IgD-negative memory B cell (primary cell): ENCODE data around the gene PML. TPM values are rescaled to one million over a fixed set of nuclear protein-coding genes. Genes with fewer than 3 reads are reported as not detected.
A peak's percentile ranks its signal among the peaks of the same experiment; 100 is the strongest.

Experiments
- H3K27ac Mint-ChIP-seq, 3 donors: one replicate each; pipeline ENCODE4 v1.8.0; 2020 to 2022; ENCODE audit warnings: mild to moderate bottlenecking in 3 of 3, mixed read lengths in 3 of 3, moderate library complexity in 1 of 3
- H3K27me3 Mint-ChIP-seq: one replicate; pipeline ENCODE4 v1.8.0; 2021; ENCODE audit warnings: mixed read lengths
- H3K36me3 Mint-ChIP-seq: one replicate; pipeline ENCODE4 v1.8.0; 2020; ENCODE audit warnings: mild to moderate bottlenecking, mixed read lengths
- H3K4me1 Mint-ChIP-seq, 3 donors: one replicate each; pipeline ENCODE4 v1.8.0; 2020 to 2022; ENCODE audit warnings: mixed read lengths in 3 of 3, mild to moderate bottlenecking in 1 of 3
- H3K4me3 Mint-ChIP-seq, 4 donors: one replicate each; pipeline ENCODE4 v1.8.0; 2020 to 2022; ENCODE audit warnings: mild to moderate bottlenecking in 4 of 4, mixed read lengths in 4 of 4, moderate library complexity in 3 of 4
- H3K9me3 Mint-ChIP-seq, 3 donors: one replicate each; pipeline ENCODE4 v1.8.0; 2020 to 2021; ENCODE audit warnings: mixed read lengths in 3 of 3, mild to moderate bottlenecking in 1 of 3
- polyA plus RNA-seq: library from polyadenylated mRNA; unstranded; fragments of 300-500 nt; fragmentation: Illumina TruSeq; gene quantifications from one replicate; pipeline ENCODE4 v1.2.3, GENCODE V29; 2021

The PML gene
- polyA plus RNA-seq, 1 donor from 2014 or later, result 43.4 TPM

DNA sequence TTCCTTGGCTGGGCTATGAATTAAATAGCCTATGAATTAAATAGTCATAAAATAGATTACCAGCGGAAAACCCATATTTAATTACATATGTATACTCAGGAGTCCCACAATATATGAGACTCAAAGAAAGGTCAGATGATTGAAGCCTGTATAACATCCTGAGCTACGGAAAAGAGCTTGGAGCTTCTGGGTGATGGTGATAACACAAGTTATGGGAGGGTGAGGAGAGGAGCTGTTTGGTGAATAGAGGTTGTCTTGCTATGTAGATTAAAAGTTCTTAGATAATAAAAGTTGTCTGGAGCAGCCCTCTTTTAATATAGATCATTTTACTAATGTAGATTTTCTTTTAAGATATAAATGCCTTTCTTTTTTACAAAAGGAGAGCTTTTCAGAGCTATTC is 1.8 kb downstream of the PML start:
- Mint-ChIP-seq H3K27me3 (no peaks in the 10 kb centered on the region), H3K36me3 (peaks cover 2% of the 10 kb centered on the region), H3K27ac (peak overlapping the region in 2 of 3 donors; percentile 93)

DNA sequence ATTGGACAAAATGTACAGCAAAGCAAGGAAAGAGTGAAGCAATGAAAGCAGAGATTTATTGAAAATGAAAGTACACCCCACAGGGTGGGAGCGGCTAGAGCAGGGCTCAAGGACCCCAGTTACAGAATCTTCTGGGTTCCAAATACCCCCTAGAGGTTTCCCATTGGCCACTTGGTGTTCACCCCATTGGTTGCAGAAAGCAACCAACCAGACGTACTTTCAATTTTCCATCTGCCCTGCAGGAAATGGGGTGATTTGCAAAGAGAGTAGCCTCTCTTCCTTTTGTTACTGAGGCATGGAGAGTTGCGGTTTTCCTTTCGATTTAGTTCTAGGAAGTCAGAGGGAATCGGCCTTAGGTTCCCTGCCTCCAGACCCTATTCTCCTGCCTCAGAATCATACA is 2.4 kb downstream of the PML start:
- Mint-ChIP-seq H3K4me3 (peak overlapping the region; percentile 71 to 99 (median 96)), H3K27me3 (no peaks in the 10 kb centered on the region), H3K9me3 (no peaks in the 10 kb centered on the region), H3K36me3 (peaks cover 2% of the 10 kb centered on the region), H3K4me1 (peaks cover 39 to 46% (median 43%) of the 10 kb centered on the region in 3 donors), H3K27ac (peak overlapping the region in 2 of 3 donors; percentile 93)

More for the DNA sequence above, 1.8 kb downstream of the PML start:
- Mint-ChIP-seq H3K4me3 (peak overlapping the region; percentile 94 to 99 (median 96)), H3K4me1 (peaks cover 39 to 50% (median 43%) of the 10 kb centered on the region in 3 donors), H3K9me3 (no peaks in the 10 kb centered on the region)

DNA sequence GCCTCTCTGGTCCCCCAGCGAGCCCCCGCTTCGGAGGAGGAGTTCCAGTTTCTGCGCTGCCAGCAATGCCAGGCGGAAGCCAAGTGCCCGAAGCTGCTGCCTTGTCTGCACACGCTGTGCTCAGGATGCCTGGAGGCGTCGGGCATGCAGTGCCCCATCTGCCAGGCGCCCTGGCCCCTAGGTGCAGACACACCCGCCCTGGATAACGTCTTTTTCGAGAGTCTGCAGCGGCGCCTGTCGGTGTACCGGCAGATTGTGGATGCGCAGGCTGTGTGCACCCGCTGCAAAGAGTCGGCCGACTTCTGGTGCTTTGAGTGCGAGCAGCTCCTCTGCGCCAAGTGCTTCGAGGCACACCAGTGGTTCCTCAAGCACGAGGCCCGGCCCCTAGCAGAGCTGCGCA is 3.5 kb downstream of the PML start:
- H3K27ac Mint-ChIP-seq, result peak overlapping the region in 1 of 3 donors; percentile 16
- H3K27me3 Mint-ChIP-seq, result no peaks in the 10 kb centered on the region
- peak overlapping the region in 2 of 4 donors; percentile 33 to 99 for H3K4me3 Mint-ChIP-seq
- peaks cover 2% of the 10 kb centered on the region for H3K36me3 Mint-ChIP-seq
- H3K9me3 Mint-ChIP-seq, result no peaks in the 10 kb centered on the region
- H3K4me1 Mint-ChIP-seq, result peaks cover 38 to 41% (median 39%) of the 10 kb centered on the region in 3 donors

DNA sequence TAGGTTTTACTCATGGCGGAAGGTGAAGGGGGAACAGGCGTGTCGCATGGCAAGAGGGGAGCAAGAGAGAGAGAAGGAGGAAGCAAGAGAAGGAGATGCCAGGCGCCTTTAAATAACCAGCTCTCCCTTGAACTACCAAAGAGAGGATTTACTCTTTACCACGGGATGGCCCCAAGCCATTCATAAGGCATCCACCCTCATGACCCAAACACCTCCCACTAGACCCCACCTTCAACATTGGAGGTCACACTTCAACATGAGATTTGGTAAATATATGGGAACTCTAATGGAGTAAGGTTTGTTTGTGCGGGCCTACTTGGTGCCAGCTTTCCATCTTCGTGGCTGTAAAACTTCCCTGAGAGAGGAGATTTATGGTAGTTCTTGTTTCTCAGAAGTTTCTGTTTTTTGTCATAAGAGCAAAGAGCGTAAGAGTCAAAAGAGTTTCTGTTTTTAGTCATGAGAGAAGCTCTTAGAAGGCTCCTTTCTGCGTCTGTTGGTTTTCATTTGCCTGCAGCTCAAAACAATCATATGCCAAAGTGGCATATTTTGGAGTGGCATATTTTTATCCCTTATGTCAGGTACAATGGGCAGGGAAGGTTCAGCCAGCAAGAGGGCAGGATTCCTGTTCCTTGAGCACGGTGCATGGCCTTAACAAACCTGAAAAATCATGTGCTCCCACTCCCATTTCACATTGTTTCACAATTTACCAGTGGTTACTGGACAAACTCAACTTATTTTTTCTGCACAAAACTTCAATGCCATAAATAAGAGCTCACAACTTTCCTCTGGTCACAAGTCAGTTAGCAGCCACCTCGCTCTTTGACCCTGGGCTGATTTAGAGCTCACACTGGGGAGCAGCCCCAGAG is 12.5 kb downstream of the PML start:
- Mint-ChIP-seq H3K9me3 (no peaks in the 10 kb centered on the region), H3K36me3 (peaks cover 20% of the 10 kb centered on the region), H3K4me3 (peak overlapping the region; percentile 4 to 86 (median 69))

DNA sequence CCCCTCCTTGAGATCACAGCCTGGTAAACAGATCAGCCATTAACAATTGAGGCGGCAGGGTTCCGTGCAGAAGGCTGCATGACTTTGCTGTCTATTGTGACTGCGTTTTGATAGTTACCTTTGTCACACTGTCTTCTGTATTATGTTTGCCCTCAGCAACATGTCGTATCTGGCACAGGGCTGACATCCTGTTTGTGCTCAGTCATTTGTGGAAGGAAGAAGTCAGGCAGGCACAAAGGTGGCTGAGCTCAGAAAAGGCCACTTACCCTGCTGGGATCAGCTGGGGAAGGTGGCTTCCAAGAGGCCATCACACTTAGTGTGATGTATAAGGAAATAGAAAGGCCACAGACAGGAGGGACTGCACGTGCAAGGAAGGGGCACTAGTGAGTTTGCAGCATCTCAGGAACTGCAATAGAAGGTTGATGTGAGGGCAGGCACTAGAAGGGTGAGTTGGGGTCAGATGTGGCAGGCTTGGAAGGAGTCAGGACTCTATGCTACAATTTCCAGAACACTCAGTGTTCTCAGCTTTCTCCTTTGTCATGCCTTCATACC is 13.4 kb downstream of the PML start:
- H3K4me1 Mint-ChIP-seq, result peaks cover 19 to 45% (median 39%) of the 10 kb centered on the region in 3 donors

More for the DNA sequence above, 12.5 kb downstream of the PML start:
- peak overlapping the region; percentile 3 to 93 (median 51) for H3K27ac Mint-ChIP-seq
- no peaks in the 10 kb centered on the region for H3K27me3 Mint-ChIP-seq
- H3K4me1 Mint-ChIP-seq, result peaks cover 19 to 43% (median 39%) of the 10 kb centered on the region in 3 donors

DNA sequence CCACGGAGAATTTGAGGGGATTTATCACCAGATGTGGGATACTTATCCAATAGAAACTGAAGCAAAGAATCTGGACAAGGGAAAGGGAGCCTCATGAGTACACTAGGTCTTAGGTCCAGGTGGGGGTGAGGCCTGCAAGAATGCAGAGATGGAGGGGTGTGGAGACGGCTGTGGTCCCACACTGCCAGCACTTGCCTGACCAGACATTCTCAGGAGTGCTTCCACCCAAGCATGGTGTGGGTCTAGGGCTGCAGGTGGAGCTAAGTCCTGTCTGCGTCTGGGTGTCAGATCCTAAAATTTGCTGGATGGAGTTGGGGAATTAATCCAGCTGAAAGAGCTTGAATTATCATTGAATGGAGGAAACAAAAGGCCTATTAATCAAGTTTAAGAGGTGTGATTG is 14.4 kb downstream of the PML start:
- H3K4me3 Mint-ChIP-seq, result peak overlapping the region in 1 of 4 donors; percentile 60
- peaks cover 21 to 43% (median 32%) of the 10 kb centered on the region in 3 donors for H3K4me1 Mint-ChIP-seq
- H3K27me3 Mint-ChIP-seq, result no peaks in the 10 kb centered on the region
- H3K36me3 Mint-ChIP-seq, result peaks cover 15% of the 10 kb centered on the region
- no peaks in the 10 kb centered on the region for H3K9me3 Mint-ChIP-seq
- peak overlapping the region in 1 of 3 donors; percentile 76 for H3K27ac Mint-ChIP-seq

More for the DNA sequence above, 13.4 kb downstream of the PML start:
- Mint-ChIP-seq H3K36me3 (peaks cover 20% of the 10 kb centered on the region), H3K9me3 (no peaks in the 10 kb centered on the region), H3K4me3 (peak overlapping the region; percentile 0 to 86 (median 69)), H3K27ac (peak overlapping the region; percentile 3 to 93 (median 76)), H3K27me3 (no peaks in the 10 kb centered on the region)

DNA sequence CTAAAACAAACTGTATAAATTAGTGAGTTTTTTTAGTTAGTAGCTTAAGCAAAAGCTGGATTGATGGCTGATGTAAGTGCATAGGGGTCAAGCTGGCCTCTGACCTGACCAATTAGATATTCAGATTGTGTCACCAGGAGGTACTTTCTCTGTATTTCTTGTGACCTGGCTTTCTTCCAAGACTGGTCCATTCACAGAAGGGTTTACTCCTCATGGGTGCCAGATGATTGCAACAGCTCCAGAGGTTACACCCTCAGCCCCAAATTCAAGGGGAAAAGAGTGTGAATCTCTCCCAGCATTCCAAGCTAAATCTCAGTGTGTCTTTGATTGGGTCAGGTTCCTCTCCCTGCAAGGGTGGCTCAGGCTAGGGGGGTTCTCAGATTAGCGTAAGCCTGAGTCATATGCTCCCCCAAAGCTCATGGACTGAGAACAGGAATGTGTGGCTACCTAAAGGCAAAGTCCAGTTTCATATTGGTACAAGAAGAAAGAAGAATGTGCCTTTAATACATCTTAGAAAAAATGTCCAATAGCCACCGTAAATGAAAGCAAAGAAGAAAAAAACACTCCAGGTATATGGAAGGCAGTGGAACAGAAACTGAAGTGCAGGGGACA is 16.5 kb downstream of the PML start:
- Mint-ChIP-seq H3K9me3 (no peaks in the 10 kb centered on the region), H3K4me3 (peak overlapping the region in 2 of 4 donors; percentile 23 to 24), H3K36me3 (peaks cover 11% of the 10 kb centered on the region), H3K27ac (peak overlapping the region in 1 of 3 donors; percentile 59), H3K27me3 (no peaks in the 10 kb centered on the region), H3K4me1 (peaks cover 25 to 42% (median 33%) of the 10 kb centered on the region in 3 donors)

DNA sequence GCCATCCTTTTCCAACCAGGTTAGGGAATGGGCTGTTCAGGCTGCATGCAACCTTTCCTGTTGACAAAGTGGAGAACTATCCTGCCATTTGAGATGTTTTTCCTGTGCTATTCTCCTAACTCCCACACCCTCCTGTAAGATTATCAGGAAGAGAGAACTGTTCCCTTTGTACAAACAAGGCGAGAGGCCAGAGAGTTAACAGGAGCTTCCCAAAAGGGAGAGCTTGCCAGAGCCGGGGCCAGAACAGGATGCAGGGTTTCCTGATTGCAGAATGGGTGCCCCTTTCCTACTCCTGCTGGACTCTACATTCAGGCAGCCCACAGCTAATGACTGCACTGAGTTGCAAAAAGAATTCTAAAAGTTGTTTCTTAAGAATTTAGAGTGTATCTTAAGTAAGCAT is 17.1 kb downstream of the PML start:
- Mint-ChIP-seq H3K27ac (no peak overlapping the region), H3K4me1 (peaks cover 21 to 38% (median 28%) of the 10 kb centered on the region in 3 donors), H3K27me3 (no peaks in the 10 kb centered on the region), H3K4me3 (no peak overlapping the region), H3K36me3 (peaks cover 7% of the 10 kb centered on the region), H3K9me3 (no peaks in the 10 kb centered on the region)

DNA sequence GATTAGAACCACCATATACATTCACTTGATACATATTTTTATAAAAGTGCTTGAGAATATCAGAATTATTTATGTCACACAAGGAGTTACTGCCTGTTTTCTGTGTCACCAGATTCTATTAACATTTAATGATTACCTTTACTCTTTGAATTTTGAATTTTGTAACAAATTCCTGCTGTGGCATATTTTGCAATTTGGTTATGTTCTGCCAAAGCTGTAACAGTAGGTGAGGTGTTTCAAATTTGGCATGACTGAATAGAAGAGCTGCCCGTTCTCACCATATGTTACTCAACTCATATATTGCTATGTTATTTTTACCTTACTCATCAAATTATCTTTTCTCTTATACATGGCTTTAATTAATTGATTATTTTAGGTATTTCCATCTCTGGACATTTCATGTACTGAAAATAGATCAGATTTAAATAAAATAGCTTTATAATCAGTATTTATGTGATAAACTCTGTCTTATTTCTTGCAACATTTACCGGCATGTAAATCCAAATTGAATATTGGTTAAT is 18.9 kb downstream of the PML start:
- peaks cover 1% of the 10 kb centered on the region for H3K36me3 Mint-ChIP-seq

DNA sequence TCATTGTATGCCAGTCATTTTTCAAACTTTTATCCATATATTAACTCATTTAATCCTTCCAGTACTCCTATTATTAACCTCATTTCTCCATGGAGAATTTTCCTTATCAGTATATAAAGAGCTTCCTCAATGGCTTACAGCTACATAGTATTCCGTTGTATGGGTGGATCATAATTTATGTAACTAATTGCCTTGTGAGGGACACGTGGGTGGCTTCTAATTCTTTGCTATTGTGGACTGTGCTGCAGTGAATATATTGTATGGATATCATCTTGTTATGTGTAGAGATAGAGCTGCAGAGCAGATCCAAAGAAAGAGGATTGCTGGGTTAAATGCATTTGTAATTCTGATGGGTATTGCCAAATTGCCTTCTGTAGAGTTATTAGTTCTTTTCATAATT is 25.2 kb downstream of the PML start:
- no peaks in the 10 kb centered on the region for H3K9me3 Mint-ChIP-seq
- peaks cover 1 to 13% (median 6%) of the 10 kb centered on the region in 3 donors for H3K4me1 Mint-ChIP-seq
- no peak overlapping the region for H3K4me3 Mint-ChIP-seq
- no peaks in the 10 kb centered on the region for H3K36me3 Mint-ChIP-seq
- H3K27ac Mint-ChIP-seq, result no peak overlapping the region
- H3K27me3 Mint-ChIP-seq, result no peaks in the 10 kb centered on the region

More for the DNA sequence above, 18.9 kb downstream of the PML start:
- no peaks in the 10 kb centered on the region for H3K9me3 Mint-ChIP-seq
- peaks cover 5 to 22% (median 14%) of the 10 kb centered on the region in 3 donors for H3K4me1 Mint-ChIP-seq
- no peak overlapping the region for H3K4me3 Mint-ChIP-seq
- H3K27me3 Mint-ChIP-seq, result no peaks in the 10 kb centered on the region
- H3K27ac Mint-ChIP-seq, result no peak overlapping the region

DNA sequence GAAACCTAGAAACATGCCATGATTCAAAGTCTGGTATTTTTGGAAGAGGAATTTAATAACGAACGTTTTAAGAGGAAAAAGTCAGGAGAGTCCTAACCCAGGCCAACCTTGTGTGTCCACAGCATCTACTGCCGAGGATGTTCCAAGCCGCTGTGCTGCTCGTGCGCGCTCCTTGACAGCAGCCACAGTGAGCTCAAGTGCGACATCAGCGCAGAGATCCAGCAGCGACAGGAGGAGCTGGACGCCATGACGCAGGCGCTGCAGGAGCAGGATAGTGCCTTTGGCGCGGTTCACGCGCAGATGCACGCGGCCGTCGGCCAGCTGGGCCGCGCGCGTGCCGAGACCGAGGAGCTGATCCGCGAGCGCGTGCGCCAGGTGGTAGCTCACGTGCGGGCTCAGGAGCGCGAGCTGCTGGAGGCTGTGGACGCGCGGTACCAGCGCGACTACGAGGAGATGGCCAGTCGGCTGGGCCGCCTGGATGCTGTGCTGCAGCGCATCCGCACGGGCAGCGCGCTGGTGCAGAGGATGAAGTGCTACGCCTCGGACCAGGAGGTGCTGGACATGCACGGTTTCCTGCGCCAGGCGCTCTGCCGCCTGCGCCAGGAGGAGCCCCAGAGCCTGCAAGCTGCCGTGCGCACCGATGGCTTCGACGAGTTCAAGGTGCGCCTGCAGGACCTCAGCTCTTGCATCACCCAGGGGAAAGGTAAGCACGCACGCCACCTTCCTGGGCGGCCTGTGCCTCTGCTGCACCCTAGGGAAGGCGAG is 28.4 kb downstream of the PML start:
- Mint-ChIP-seq H3K27me3 (no peaks in the 10 kb centered on the region), H3K4me3 (no peak overlapping the region), H3K9me3 (no peaks in the 10 kb centered on the region), H3K4me1 (peaks cover 2 to 3% (median 3%) of the 10 kb centered on the region in 3 donors), H3K36me3 (peaks cover 3% of the 10 kb centered on the region), H3K27ac (no peak overlapping the region)

DNA sequence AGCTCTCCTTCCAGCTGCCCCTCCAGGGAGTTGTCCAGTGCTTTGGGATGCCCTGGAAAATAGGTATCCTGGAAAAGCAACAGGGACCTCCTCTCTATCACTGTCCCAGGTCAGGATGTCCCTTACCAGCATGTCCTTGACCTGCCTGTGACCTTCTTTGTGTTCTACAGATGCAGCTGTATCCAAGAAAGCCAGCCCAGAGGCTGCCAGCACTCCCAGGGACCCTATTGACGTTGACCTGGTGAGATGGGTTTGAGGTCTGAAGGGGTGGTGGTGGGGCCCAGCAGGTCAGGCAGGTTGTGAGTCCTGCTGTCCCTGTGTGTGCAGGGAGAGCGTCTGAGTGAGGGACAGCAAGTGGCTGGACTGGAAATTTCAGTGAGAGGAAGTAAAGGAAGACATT is 30.2 kb downstream of the PML start:
- H3K9me3 Mint-ChIP-seq, result no peaks in the 10 kb centered on the region
- no peak overlapping the region for H3K4me3 Mint-ChIP-seq
- H3K27me3 Mint-ChIP-seq, result no peaks in the 10 kb centered on the region
- peaks cover 2 to 3% (median 2%) of the 10 kb centered on the region in 3 donors for H3K4me1 Mint-ChIP-seq
- H3K36me3 Mint-ChIP-seq, result peaks cover 3% of the 10 kb centered on the region
- no peak overlapping the region for H3K27ac Mint-ChIP-seq

DNA sequence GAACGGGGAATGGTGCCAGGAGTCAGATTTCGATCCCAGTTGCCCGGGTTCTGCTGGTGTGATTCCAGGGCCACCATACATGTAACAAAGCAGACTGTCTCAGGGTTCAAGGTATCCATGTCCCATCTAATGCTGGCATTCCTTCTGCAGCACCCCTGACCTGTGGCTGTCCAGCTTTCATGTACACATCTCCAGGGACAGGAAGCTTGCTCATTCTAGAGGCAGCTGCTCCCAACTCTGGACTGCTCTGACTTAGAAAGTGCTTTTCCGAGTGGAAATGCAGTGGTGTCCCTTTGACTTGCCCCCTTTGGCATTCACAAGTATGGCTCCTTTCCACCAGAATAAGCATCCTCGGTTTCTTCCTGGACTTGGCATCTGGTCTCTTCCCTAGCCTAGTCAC is 30.9 kb downstream of the PML start:
- no peak overlapping the region for H3K27ac Mint-ChIP-seq
- no peaks in the 10 kb centered on the region for H3K9me3 Mint-ChIP-seq
- peaks cover 0 to 3% (median 2%) of the 10 kb centered on the region in 3 donors for H3K4me1 Mint-ChIP-seq
- no peak overlapping the region for H3K4me3 Mint-ChIP-seq
- peaks cover 3% of the 10 kb centered on the region for H3K36me3 Mint-ChIP-seq
- H3K27me3 Mint-ChIP-seq, result no peaks in the 10 kb centered on the region

DNA sequence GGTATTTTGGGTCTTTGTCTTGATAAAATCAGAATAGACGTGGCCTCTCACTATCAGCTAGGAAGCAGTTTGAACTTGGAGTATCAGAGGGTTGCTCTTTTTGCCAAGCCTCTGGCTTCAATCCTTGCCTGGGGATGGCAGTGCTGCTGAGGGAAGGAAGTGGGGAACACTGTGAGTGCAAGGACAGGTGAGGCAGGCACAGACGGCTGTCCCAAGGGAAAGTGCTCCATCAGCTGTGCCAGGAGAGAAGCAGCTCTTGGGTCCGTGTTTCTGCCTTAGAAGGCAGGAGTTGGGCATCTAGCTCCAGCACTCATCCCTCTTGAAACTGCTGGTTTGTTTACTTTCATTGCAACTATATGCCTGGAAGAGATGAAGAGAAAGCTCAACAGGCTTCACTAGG is 33.2 kb downstream of the PML start:
- Mint-ChIP-seq H3K36me3 (peaks cover 3% of the 10 kb centered on the region), H3K4me3 (no peak overlapping the region), H3K27me3 (no peaks in the 10 kb centered on the region), H3K9me3 (no peaks in the 10 kb centered on the region), H3K4me1 (peaks cover 0 to 3% (median 0%) of the 10 kb centered on the region in 3 donors), H3K27ac (no peak overlapping the region)
